Astrocyte (in vitro differentiated cells and primary cell): ENCODE results near the gene CXCL9.
"Not testable (repeated sequence)": the region's sequence is repeated elsewhere in the genome, so short reads cannot be mapped to it uniquely, and the experiment has no call there.

Source experiments
- CTCF ChIP-seq: IDR thresholded peaks from 2 replicates; pipeline ENCODE4 v1.5.1; 2011; ENCODE audit warnings: low read depth, mild to moderate bottlenecking, inconsistent platforms, low read length, moderate library complexity; ENCODE audit not compliant: insufficient read depth
- EZH2 ChIP-seq: IDR thresholded peaks from 2 replicates; pipeline ENCODE4 v1.6.1; 2012; ENCODE audit warnings: mild to moderate bottlenecking, low read length, inconsistent platforms; ENCODE audit not compliant: insufficient read depth

GRCh38 chr4:76044686-76045085 lies 37.4 kb upstream of the CXCL9 start:
- TF ChIP-seq CTCF, EZH2: not testable (repeated sequence)
